NCI-H1436 treated with DMSO at 0.1 percent for 48 hours (cell line): ENCODE results near the gene OCIAD1.
"Not testable (repeated sequence)": the region's sequence is repeated elsewhere in the genome, so short reads cannot be mapped to it uniquely, and the experiment has no call there.

ENCODE experiments used
- DNase-seq: peaks from one replicate; lab custom pipeline; 2025; lab: John Stamatoyannopoulos, UW

The OCIAD1 gene

DNA sequence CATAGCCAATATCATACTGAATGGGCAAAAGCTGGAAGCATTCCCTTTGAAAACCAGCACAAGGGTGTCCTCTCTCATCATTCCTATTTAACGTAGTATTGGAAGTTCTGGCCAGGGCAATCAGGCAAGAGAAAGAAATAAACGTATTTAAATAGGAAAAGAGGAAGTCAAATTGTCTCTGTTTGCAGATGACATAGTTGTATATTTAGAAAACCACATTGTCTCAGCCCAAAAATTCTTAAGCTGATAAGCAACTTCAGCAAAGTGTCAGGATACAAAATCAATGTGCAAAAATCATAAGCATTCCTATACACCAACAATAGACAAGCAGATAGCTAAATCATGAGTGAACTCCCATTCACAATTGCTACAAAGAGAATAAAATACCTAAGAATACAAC is 9.5 kb upstream of the OCIAD1 start:
- not testable (repeated sequence) for DNase-seq

DNA sequence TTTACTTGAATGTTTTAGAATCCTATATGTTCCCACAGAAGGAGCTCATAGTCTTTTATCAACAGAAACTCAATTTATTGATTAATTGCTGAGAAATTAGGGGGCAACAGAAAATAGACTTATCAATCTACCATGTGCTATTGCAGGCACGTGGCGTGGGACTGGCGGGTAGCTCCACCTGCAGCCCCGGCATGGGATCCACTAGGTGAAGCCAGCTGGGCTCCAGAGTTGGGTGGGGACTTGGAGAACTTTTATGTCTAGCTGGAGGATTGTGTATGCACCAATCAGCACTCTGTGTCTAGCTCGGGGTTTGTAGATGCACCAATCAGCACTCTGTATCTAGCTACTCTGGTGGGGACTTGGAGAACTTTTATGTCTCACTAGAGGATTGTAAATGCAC is 3.3 kb upstream of the OCIAD1 start:
- DNase-seq, result no peak

DNA sequence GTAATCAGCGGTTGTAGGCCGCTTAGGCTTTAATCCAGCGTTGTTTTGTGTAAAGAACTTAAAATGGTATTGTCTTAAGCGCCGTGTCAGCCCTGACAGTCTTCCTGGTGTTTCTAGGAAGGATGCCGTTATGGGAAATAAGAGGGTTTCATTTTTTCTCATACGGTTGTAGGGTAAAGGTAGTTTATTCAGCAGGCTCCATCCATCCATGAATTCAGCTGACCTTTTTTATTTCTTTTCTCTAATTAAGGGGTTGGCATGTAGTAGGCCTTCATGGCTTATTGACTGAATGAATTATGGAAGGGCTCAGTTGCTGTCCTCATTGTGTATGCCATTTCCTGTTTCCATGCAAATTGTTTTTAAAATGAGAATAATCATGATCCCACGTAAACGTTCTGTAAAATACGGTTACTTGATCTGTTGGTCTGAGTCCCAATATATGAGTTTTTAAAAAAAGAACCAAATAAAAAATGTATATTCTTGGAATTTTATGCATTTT is 693 bp downstream of the OCIAD1 start:
- no peak for DNase-seq

DNA sequence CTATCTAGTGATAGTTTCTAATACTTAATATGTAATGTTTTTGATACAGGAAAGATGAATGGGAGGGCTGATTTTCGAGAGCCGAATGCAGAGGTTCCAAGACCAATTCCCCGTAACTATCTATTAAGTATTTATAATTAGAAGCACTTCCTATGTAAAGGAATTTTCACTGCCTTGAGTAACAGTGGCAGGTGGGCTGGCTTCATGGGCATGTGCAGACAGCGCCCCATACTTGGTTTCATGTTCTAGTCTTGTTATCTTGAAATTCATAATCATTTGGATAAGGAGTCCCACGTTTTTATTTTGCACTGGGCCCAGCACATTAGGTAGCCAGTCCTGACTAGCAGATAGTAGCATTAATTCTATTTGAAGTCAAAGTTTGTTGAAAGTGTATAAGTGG is 1.7 kb downstream of the OCIAD1 start:
- DNase-seq, result no peak

DNA sequence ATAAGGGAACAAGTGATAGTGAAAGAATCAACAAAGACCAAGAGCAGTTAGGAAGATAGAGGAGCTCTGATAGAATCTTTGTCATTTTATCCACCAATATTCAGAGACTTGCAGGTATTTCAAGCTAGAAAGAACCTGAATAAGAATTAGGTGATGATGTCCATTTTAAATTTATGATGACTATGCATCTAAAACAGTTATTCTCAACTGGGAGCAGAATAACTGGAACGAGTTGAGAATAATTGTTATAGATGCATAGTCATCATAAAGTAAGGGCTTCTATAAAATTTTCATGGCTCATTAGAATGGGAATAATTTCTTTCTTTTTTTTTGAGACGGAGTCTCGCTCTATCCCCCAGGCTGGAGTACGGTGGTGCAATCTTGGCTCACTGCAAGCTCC is 5.8 kb downstream of the OCIAD1 start:
- no peak for DNase-seq

DNA sequence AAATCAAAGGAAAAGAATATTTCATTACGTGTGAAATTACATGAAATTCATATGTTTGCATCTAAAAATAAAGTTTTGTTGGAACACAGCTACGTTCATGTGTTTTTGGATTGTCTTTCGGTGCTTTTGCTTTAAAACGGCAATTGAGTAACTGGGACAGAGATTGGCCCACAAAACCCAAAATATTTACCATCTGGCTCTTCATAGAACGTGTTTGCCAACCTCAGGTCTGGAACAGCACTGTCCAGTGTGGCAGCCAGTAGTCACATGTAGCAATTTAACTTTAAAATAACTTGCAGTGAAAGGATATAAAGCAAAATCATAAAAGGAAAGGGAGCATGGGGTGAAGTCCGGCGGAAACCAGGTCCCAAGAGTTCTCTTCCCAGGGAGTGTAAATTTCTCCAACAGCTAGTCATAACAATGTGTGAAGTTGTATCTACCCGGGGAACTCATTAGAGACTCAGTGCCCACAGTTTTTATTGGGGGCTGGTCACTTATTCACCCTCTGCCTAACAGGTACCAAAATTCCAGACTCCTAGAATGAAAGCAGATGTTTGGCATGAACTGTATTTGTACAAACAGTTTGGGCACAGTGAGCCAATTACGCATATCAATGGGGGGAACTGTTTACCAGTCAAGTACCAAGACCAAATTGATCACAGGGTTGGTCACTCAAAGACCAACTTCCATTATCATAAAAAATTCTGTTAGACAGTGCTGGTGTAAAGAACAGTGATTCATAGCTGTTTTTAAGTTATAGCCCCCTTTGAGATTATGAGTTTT is 10.3 kb downstream of the OCIAD1 start:
- DNase-seq, result no peak

DNA sequence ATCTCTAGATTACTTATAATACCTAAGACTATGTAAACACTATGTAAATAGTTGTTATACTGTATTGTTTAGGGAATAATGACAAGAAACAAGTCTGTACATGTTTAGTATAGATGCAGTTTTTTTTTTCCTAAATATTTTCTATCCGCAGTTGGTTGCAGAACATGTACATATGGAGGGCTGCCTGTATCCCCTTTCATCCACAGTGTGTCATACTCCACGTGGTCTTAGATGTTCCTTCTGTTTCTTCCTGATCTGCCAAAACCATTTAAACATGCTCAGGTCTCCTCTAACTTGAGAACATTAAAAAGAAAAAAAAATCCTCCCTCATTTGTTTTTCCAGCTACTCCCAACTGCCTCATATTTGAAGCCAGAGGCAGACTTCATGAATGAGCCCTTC is 14.0 kb downstream of the OCIAD1 start:
- DNase-seq, result no peak

DNA sequence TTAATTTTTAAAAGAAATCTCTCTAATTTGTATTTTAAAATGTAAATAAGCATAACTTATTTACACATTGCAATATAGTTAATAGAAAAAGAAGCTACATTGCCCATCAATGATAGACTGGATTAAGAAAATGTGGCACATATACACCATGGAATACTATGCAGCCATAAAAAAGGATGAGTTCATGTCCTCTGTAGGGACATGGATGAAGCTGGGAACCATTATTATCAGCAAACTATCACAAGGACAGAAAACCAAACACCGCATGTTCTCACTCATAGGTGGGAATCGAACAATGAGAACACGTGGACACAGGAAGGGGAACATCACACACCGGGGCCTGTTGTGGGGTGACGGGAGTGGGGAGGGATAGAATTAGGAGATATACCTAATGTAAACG is 17.9 kb downstream of the OCIAD1 start:
- DNase-seq, result not testable (repeated sequence)

DNA sequence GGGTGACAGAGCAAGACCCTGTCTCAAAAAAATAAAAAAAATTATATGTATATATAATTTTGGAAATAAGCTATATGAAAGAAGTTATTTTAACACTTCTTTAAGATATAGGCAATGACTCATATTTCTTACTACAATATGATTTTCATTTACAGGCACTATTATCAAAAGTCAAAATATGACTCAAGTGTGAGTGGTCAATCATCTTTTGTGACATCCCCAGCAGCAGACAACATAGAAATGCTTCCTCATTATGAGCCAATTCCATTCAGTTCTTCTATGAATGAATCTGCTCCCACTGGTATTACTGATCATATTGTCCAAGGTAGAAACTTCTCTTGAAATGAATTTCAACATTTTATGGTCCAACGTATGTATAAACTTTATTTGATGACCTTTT is 20.8 kb downstream of the OCIAD1 start:
- no peak for DNase-seq

DNA sequence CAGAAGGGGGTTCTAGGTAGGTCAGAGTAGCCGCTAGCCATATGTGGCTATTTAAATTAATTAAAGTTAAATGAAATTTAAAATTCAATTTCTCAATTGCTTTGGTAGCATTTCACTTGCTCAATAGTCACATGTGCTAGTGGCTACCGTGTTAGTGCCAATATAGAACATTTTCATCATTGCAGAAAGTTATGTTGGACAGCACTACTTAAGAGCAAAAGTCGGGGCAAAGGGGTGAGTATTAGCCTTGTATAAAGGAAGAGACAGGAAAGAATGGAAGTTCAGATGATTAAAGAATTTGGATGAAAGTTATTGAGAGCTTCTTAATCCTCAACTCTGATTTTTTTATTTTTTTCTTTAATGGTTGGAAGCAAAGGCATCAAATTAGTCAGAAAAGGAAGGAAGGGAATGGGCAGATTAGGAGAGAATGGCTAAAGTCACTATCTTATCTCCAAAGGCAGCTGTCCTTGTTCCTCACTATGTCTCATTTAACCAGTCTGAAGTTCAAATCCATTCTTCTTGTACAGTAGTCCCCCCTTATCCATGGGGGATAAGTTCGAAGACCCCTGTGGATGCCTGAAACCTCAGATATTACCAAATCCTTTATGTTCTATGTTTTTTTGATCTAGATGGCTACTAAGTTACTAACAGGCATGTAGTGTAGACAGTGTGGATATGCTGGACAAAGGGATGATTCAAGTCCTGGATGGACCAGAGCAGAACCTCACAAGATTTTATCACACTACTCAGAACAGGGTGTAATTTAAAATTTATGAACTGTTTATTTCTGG is 22.9 kb downstream of the OCIAD1 start:
- DNase-seq, result no peak

DNA sequence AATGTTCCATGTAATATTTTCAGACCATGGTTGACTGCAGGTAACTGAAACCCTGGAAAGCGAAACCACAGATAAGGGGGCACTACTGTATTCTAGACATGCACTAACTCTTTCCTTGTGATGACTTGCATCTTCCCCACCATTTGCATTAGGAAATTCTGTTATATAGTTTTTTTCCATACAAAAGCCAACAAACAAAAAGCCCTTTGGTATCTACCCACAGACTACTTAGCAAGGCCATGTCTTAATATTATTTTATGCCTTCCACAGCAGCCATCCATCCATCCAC is 23.5 kb downstream of the OCIAD1 start:
- DNase-seq, result no peak

DNA sequence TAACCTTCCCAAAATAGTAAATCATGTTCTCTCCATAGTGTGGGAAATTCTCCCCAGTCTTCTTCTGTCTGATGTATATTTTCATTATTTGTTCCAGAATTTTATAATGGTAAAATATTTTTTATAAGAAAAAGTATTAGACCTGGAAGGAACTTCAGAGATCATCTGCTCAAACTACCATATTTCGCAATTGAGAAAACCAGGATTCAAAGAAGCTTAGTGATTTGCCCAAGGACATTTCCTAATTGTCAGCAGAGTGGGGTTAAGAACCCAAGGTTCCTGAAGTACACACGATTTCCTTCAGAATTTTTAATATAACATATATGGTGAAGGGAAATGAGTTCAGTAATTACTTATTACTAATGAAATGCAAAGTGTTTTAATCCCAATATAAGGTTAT is 24.1 kb downstream of the OCIAD1 start:
- no peak for DNase-seq

DNA sequence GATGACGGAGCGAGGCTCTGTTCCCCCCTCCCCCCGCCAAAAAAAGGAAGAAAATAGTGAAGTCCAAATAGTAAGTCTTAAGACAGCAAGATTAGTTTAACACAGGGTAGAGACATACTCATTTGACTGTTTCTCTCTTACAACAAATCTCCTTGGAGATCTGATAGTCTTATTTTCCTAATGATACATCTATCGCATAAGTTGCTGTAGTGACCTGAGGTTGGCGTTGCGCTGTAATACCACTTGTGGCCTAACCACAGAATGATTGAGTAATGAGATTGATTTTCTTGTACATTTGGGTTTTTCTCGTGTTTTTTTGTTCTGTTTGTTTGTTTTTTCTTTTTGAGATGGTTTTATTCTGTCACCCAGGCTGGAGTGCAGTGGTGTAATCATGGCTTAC is 27.2 kb downstream of the OCIAD1 start:
- DNase-seq, result no peak

DNA sequence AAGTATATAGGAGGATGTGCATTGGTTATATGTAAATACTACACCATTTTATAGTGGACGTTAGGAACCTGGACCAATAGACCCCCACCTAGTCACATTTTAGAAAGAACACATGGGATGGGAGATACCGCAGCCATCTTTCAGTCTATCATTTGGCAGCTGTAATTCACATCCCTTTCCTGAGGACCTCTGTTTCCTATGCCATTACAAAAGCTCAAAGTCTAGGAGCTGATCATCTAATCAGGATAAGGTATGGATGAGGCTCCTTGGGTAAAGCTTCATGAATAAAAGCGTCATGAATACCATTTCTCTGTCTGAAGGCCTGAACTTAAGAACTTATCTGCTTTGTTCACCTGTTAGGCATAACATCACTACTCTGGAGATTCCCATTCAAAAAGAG is 31.1 kb downstream of the OCIAD1 start:
- DNase-seq, result no peak

DNA sequence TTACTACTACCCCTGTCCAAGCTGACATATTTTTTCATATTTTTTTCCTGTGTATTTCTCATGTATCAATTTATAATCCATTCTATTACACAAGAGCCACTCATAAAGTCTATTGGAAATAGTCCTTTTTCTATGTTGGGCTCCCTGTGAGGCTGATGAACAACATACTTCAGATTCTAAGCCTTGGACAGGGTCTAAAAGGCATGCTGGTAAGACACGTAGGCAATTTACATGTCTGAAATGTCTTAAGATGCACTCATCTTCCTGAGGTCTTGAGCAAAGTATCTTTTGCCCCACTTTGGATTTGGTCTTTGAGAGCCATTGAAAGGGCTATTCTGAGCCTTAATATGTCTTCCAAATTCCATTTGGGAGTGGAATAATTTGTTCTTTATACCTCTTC is 31.8 kb downstream of the OCIAD1 start:
- no peak for DNase-seq

DNA sequence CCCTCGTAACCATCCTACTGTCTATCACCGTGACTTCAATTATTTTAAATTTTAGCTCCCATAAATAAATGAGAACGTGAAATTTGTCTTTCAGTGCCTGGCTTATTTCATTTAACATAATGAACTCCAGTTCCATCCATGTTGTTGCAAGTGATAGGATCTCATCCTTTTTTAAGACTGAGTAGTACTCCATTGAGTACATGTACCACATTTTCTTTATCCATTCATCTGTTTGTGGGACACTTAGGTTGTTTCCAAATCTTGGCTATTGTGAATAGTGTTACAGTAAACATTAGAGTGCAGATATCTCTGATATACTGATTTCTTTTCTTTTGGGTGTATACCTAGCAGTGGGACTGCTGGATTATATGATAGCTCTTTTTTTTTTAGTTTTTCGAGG is 32.8 kb downstream of the OCIAD1 start:
- no peak for DNase-seq

DNA sequence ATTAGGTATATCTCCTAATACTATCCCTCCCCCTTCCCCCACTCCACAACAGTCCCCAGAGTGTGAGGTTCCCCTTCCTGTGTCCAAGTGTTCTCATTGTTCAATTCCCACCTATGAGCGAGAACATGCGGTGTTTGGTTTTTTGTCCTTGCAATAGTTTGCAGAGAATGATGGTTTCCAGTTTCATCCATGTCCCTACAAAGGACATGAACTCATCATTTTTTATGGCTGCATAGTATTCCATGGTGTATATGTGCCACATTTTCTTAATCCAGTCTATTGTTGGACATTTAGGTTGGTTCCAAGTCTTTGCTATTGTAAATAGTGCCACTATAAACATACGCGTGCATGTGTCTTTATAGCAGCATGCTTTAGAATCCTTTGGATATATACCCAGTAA is 33.8 kb downstream of the OCIAD1 start:
- not testable (repeated sequence) for DNase-seq

DNA sequence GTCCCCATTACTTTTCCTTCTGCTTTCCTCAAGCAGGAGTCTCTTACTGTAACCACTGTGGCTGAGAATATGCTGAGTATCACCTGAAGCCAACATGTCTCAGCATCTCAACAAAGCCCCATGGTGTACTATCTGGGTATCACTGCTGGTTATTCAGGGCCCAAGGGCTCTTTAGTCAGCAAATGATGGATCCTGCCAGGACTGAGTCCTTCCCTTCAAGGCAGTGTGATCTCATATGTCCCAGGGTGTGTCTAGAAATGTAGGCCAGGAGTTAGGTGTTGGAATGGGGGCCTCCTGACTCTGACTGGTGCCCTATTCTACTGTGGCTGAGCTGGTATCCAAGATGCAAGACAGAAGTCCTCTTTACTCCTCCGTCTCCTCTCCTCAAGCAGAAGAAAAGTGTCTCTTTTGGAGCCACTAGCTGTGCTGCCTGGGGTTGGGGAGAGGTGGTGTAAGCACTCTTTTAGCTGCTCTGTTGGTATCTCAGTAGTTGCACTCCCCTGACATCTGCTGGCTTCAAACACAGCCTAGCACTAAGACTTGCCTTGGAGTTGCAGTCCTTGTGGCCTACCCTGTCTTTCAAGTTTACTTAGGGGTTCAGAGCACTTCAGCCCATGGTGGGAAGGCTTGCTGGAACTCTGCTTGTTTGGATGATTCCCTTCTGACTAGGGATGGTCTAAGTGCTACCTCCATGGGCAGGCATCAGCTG is 47.1 kb downstream of the OCIAD1 start:
- DNase-seq, result no peak

DNA sequence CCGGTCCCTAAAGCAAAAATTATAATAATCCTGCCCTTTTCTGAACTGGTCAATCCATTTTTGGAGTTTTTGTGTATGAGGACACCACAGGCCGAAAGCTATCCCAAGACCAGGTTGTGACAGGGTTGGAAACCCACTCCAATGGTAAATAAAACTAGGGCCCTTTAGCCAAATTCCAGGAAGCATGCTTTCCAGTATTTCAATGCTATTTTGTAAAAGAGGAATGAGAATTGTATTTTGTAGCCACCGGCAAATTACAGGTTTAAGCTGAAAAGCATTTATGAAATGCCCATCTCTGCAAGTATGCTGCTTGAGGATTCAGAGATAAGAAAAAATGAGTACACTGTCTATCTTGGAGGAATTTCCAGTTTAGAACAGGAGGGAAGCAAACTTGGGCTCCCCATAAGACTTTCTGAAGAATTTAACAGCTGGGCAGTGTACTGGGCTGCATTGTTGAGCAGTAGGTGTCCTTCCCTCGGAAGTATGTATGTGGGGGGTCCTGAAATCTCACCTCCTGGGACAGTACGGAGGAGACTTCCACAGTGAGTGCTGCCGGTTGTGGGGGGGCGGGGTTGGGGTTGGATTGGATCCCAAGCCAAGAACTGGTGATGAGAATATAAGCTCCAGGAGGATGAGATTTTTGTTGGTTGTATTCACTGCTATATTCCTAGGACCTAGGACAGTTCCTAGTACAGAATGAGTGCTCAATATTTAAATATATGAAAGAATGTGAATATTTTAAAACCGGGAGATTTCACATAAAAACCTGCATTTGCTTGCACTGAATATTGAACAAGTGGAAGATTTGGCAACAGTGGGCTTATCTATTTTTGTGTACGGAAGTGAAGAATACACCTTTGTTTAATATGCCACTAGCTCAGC is 48.9 kb downstream of the OCIAD1 start:
- no peak for DNase-seq

DNA sequence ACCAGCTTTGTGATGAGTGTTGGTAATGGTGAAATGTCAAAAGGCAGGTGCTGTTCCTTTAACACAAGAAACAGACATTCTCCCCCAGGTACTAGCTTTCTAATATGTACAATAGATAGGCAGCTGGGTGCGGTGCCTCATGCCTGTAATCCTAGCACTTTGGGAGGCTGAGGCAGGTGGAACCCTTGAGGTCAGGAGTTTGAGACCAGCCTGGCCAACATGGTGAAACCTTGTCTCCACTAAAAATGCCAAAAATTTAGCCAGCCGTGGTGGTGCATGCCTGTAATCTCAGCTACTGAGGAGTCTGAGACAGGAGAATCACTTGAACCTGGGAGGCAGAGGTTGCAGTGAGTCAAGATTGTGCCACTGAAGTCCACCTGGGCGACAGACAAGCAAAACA is 50.8 kb downstream of the OCIAD1 start:
- not testable (repeated sequence) for DNase-seq

DNA sequence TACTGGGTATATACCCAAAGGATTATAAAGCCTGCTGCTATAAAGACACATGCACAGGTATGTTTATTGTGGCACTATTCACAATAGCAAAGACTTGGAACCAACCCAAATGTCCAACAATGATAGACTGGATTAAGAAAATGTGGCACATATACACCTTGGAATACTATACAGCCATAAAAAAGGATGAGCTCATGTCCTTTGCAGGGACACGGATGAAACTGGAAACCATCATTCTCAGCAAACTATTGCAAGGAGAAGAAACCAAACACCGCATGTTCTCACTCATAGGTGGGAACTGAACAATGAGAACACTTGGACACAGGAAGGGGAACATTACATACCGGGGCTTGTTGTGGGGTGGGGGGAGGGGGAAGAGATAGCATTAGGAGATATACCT is 58.9 kb downstream of the OCIAD1 start:
- not testable (repeated sequence) for DNase-seq

DNA sequence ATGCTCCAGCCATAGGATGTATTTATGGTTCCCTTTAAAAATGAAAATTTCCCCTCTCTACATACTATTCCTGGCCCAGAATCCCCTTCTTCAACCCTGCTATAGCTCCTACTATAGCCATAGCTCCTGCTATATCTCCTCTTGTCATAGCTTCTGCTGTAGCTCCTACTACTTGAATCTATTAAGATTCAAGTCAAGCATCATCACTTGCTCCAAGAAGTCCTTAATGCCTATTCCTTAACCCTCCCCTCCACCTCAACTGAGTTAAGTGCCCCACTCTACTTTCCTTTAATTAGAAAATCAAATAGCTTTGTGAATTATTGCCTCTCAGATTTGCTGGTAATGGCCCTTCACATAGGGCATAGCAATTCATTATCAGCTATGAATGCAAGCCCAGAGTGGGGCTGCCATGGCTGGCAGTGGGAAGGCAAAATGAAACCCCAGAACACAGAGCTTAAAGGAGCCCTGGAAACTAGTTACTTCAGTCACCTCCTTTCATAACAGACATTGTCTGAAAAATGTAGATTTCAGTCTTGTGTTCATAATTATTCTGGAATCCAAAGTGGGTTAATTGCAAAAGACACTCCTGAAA is 60.2 kb downstream of the OCIAD1 start:
- DNase-seq, result no peak
